ENCODE data around the gene RALY.
"Not testable (repeated sequence)": the region's sequence is repeated elsewhere in the genome, so short reads cannot be mapped to it uniquely, and the experiment has no call there.

RALY gene

GRCh38 chr20:34015401-34016335 lies 22.0 kb downstream of the RALY start:
- DNase-seq (ENCODE audit: low read depth, low spot score): no peak

- DNase-seq (ENCODE audit: low read depth, low spot score): no peak
Measured at GRCh38 chr20:34016736-34017135, 23.0 kb downstream of the RALY start.

GRCh38 chr20:34017610-34018009 lies 23.9 kb downstream of the RALY start:
- DNase-seq (ENCODE audit: low read depth, low spot score): no peak

- no peak for DNase-seq (ENCODE audit: low read depth, low spot score)
Measured at GRCh38 chr20:34018166-34018565, 24.5 kb downstream of the RALY start.

- DNase-seq (ENCODE audit: low read depth, low spot score): no peak
Measured at GRCh38 chr20:34022151-34022838, 28.6 kb downstream of the RALY start.

- no peak for DNase-seq (ENCODE audit: low read depth, low spot score)
Measured at GRCh38 chr20:34022839-34023234, 29.1 kb downstream of the RALY start.

- no peak for DNase-seq (ENCODE audit: low read depth, low spot score)
Measured at GRCh38 chr20:34023937-34024722, 30.4 kb downstream of the RALY start.

GRCh38 chr20:34024723-34025351 lies 31.1 kb downstream of the RALY start:
- DNase-seq (ENCODE audit: low read depth, low spot score): no peak

GRCh38 chr20:34028013-34028412 lies 34.3 kb downstream of the RALY start:
- not testable (repeated sequence) for DNase-seq (ENCODE audit: low read depth, low spot score)

GRCh38 chr20:34029415-34029814 lies 35.7 kb downstream of the RALY start:
- DNase-seq (ENCODE audit: low read depth, low spot score): no peak

GRCh38 chr20:34030456-34030855 lies 36.7 kb downstream of the RALY start:
- DNase-seq (ENCODE audit: low read depth, low spot score): no peak

- DNase-seq (ENCODE audit: low read depth, low spot score): no peak
Measured at GRCh38 chr20:34033903-34034302, 40.2 kb downstream of the RALY start.

GRCh38 chr20:34037121-34037520 lies 43.4 kb downstream of the RALY start:
- DNase-seq (ENCODE audit: low read depth, low spot score): peak; percentile 7

- DNase-seq (ENCODE audit: low read depth, low spot score): no peak
Measured at GRCh38 chr20:34037767-34038166, 44.1 kb downstream of the RALY start.

GRCh38 chr20:34040300-34040995 lies 46.7 kb downstream of the RALY start:
- no peak for DNase-seq (ENCODE audit: low read depth, low spot score)

- DNase-seq (ENCODE audit: low read depth, low spot score): no peak
Measured at GRCh38 chr20:34041226-34041625, 47.5 kb downstream of the RALY start.

GRCh38 chr20:34042262-34042661 lies 48.6 kb downstream of the RALY start:
- DNase-seq (ENCODE audit: low read depth, low spot score): no peak

GRCh38 chr20:34043025-34043424 lies 49.3 kb downstream of the RALY start:
- DNase-seq (ENCODE audit: low read depth, low spot score): no peak

GRCh38 chr20:34045294-34045693 lies 51.6 kb downstream of the RALY start:
- no peak for DNase-seq (ENCODE audit: low read depth, low spot score)

GRCh38 chr20:34045930-34046725 lies 52.4 kb downstream of the RALY start:
- no peak for DNase-seq (ENCODE audit: low read depth, low spot score)

Measured in activated CD4-positive, CD25-positive, alpha-beta regulatory T cell treated with anti-CD3 and anti-CD28 coated beads, Interleukin-2, amount 50 U/mL, for 16 hours (primary cell).